GM19324 (cell line): ENCODE results near the gene BACE1-AS.

Source experiments
- ATAC-seq: cut with Tn5 transposase; IDR thresholded peaks from one replicate; pipeline ENCODE4 v1.9.1; 2021; ENCODE audit warnings: mild to moderate bottlenecking, moderate library complexity; ENCODE audit not compliant: unreplicated experiment, low FRiP score

Gene BACE1-AS

GRCh38 chr11:117287668-117288067 lies 3.5 kb upstream of the BACE1-AS start:
- no peak for ATAC-seq

DNA sequence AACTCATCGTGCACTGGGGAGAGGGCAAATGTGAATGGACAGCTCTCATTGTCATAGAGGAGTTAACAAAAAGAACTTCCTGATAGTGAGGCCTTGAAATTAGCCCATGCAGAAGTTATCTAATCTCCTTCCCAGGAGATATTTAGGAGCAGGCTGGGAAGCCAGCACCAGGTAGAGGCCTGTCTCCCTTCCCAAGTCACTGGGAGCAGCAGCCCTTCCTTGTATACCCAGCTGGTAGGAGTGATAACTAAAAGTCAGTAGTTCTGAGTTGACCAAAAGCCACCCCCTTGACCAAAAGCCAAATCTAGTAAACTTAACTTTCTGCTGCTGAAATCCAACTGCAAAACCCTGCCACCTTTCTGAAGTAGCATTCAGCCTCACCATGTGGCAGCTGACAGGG lies 1.4 kb upstream of the BACE1-AS start:
- ATAC-seq: no peak

DNA sequence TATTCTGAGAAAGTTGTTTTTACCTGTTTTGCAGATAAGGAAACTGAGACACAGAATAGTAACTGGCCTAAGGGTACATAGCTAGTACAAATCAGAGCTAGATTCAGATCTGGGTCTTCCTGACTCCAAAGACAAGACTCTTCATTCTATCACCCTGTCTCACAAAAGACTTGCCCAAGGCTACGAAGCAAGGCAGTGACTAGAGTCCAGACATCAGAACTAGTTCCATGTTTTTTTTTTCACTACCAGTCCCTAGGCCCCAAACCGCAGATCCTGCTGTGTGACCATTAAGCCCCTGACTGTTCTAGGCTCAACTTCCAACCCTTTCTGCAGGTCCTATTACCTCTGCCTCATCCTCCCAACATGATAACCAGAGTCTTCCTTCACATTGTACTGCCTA lies 1.5 kb downstream of the BACE1-AS start:
- ATAC-seq: no peak

- ATAC-seq: no peak
These were observed 4.4 kb downstream of the BACE1-AS start for GRCh38 chr11:117295438-117296137.

DNA sequence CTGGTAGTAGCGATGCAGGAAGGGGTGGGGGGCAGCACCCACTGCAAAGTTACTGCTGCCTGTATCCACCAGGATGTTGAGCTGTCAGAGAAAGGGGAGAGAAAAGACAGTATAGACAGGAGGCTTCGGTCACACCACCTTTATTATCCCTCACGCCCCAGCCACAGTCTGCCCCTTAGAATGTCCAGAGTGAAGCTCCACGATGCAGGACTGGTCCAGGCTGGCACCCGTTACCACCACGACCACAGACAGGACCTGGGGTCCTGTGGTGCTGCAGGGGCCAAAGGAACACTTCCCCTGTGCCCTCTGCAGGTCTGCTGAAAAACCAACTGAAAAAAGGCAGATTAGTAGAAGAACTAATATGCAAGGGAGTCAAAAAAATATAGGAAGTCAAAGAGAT lies 5.7 kb downstream of the BACE1-AS start:
- ATAC-seq: no peak

GRCh38 chr11:117298195-117298594 lies 7.0 kb downstream of the BACE1-AS start:
- ATAC-seq: no peak

- no peak for ATAC-seq
These were observed 8.5 kb downstream of the BACE1-AS start for GRCh38 chr11:117299351-117300282.

GRCh38 chr11:117300283-117300663 lies 9.1 kb downstream of the BACE1-AS start:
- no peak for ATAC-seq

DNA sequence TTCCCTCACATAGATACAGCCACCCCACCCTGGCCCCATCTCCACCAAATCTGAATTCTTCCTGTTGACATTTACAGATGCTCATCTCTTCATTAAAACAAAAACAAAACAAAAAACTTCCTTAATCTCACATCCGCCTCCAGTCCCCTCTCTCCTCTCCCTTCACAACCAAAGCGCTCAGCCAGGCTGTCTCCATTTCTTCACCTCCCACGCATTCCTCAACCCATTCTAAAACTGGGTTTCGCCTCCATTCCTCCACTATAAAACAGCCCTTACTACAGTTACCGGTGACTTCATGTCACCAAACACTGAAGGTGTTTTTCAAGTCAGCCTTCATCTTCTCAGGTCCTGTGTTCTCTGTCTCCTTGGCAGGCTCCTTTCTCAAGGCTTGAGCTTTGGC lies 9.6 kb downstream of the BACE1-AS start:
- no peak for ATAC-seq

GRCh38 chr11:117302228-117302627 lies 11.1 kb downstream of the BACE1-AS start:
- no peak for ATAC-seq

GRCh38 chr11:117303101-117303500 lies 12.0 kb downstream of the BACE1-AS start:
- ATAC-seq: no peak

DNA sequence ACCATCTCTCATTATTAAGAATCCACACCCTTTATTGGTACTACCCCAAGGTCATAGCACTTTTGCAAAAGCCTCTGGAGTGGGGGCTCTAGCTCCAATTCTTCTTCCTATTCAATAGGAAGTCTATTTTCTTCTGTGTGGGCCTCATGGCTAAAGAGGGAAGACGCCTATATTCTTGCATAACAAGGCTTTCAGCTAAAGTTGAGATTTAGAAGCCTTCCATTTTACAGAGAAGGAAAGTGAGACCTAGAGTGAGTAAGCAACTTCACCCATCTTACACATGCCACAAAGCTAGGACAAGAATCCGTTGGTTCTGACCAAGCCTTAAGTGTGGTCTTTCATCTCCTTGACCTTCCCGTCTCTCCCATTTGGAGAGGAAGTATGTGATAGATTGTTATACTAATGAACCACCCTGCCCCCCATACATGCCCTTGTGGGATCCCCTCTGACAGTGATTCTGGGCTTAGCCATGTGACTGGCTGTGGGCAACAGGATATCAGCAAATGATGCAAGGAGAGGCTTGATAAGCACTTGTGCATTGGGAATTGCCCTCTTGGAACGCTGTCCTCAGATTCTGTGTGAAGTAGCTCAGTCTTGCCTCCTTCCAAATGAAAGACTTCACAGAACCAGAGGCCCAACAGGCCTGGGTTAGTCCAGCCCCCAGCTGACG lies 12.6 kb downstream of the BACE1-AS start:
- ATAC-seq: no peak

- no peak for ATAC-seq
These were observed 14.0 kb downstream of the BACE1-AS start for GRCh38 chr11:117305145-117305544.

DNA sequence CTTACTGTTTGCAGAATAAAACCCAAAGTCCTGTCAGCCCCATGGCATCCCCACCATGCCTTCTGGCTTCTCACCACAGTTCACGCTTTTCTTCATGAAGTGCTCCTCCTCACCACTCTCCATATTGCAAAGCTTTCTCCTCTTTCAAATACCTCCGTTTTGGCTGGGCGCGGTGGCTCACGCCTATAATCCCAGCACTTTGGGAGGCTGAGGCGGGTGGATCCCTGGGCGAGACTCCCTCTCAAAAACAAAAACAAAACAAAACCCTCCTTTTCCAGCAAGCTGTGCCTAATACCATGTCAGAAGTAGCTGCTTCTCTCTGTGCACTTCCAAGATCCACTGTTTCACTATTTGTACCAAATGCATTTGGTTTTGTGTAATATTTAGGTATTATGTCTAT lies 18.2 kb downstream of the BACE1-AS start:
- no peak for ATAC-seq

GRCh38 chr11:117313091-117313490 lies 21.9 kb downstream of the BACE1-AS start:
- ATAC-seq: no peak

DNA sequence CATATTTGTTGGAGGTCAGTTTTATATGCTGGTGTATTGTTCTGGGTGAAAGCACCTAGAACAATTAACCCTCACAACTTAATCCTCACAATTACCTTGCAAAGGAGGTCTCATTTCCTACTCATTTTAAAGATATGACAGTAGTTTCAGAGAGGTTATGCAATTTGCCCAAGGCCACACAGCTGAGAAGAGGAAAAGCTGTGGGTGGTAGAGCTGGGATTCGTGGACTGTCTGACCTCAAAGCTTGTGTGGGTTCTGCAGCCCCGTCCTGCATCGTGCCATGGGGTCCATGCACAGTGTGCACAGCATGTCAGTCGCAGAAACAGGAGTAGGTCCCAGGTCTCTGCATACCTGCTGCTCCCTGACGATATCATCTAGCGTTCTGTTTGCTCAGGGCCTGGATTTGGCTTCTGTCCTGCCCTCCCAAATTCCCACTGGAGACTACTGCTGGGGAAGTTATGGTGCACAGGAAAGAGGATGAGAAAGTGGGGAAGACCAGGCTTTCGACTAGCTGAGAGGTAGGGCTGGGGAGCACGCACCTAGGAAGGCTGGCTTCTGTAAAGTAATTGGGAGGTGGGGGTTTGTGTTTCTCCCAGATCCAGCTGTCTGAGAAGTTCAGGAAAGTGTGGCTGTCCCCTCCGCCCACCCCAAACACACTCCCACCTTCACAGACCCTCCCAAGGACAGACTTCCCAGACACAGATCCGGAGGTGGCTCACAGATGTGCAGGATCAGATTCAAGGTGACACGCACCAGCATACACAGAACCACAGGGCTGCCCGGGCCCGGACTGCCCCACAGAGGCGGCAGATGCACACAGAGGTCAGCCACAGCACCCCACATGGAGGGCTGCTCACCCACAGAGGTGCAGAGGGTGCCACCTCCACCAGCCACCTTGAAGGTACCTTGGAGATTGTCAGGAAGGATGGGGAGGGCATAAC lies 23.0 kb downstream of the BACE1-AS start:
- ATAC-seq: no peak

DNA sequence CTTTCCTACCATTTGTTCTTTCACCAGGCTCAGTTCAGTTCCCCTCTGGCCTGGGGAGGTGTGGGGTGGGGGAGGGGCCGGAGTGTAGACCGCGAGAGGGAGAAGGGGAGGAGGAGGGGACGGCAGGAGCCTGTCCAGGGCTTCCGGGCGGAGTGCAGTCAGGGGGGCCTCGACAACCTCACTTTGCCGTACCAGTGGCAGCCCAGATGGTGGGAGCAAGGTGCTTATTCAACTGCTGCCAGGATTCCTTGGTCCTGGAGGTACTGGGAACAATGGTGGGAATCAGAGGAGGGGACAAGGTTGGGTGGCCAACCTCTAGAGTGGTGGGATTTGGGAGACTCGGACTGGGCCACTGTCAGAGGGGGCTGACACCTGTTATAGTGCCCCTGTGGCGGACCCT lies 23.7 kb downstream of the BACE1-AS start:
- no peak for ATAC-seq

DNA sequence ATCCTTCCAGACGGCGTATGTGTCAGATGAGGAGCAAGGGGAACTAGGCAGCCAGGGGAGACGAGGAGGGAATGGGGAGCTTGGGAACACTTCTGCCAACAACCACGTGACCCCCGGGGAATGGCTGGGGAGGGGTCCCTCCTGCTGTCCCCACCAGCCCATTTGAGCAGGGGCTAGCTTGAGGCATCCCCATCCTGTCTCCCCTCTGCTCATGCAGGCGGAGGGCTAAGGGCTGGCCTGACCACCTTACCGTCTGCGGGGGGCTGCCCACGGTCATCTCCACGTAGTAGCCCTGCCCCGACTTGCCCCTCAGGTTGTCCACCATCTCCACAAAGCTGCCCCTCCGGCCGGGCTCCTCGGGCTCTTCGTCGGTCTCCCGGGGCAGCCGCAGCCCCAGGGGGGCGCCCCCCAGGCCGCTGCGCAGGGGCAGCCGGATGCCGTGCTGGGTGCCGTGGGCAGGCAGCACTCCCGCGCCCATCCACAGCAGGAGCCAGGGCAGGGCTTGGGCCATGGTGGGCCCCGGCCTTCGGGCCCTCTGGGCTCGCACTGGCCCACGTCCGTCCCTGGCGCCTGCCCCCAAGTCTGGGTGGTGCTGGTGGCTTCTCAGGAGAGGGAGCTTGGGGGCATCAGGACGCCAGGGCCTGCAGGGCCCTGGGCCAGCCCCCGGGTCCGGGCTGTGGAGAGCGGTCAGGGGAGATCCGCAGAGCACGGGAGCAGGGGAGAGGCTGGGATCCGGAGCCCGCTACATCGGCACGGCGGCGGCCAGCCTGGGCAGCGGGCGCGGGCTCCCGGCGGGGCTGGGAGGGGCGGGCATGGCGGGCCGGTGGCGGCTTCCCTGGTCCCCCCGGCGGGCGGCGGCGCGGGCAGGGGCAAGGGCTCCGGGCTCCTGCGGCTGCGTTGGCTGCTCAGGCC lies 24.4 kb downstream of the BACE1-AS start:
- no peak for ATAC-seq
